H1 (cell line): Measurements from ENCODE around the gene DOK7. TPM values are rescaled to one million over a fixed set of nuclear protein-coding genes. Genes with fewer than 3 reads are reported as not detected.

Experiments used
- CTCF ChIA-PET: fragments of 300-600 bp; sonication (Branson Sonifier 250); formaldehyde crosslinking; loops from one replicate; lab custom pipeline; 2021; ENCODE audit not compliant: partially characterized antibody; lab: Charles Lee
- POLR2A ChIA-PET: fragments of 300-600 bp; sonication (Branson Sonifier 250); formaldehyde crosslinking; loops from one replicate; lab custom pipeline; 2021; ENCODE audit warnings: inconsistent platforms; ENCODE audit not compliant: partially characterized antibody; lab: Charles Lee
- DNase-seq, 2 experiments: peaks; one replicate each; pipeline versions ENCODE4 v3.0.0 to v3.0.0-alpha.2; 2010 to 2022; ENCODE audit warnings: low spot score in 2 of 2, low read depth in 1 of 2, mixed read lengths in 1 of 2
- FAIRE-seq: peaks from 2 replicates; lab custom pipeline; 2011; peaks lifted over from hg19 to GRCh38; lab: Jason Lieb, UNC
- H2AFZ ChIP-seq: 2 replicates; pipeline ENCODE4 v1.8.1; 2012; ENCODE audit warnings: low read length, inconsistent platforms
- H2AK5ac ChIP-seq: 2 replicates; pipeline ENCODE4 v1.6.1; 2013; ENCODE audit warnings: low read depth, low read length
- H2BK120ac ChIP-seq: replicated peaks from 2 replicates; pipeline ENCODE3; 2013; ENCODE audit warnings: low read depth, low read length, inconsistent platforms
- H2BK12ac ChIP-seq: 2 replicates; pipeline ENCODE4 v1.6.1; 2013; ENCODE audit warnings: low read depth, low read length
- H2BK15ac ChIP-seq: 2 replicates; pipeline ENCODE4 v1.6.1; 2013; ENCODE audit warnings: low read length
- H2BK20ac ChIP-seq: 2 replicates; pipeline ENCODE4 v1.6.1; 2013; ENCODE audit warnings: low read length
- H2BK5ac ChIP-seq: 2 replicates; pipeline ENCODE4 v1.6.1; 2013; ENCODE audit warnings: low read depth, low read length
- H3K14ac ChIP-seq: 2 replicates; pipeline ENCODE4 v1.6.1; 2013; ENCODE audit warnings: inconsistent platforms; ENCODE audit not compliant: insufficient read length
- H3K18ac ChIP-seq: 2 replicates; pipeline ENCODE4 v1.6.1; 2013; ENCODE audit warnings: low read length; ENCODE audit errors: extremely low read depth
- H3K23ac ChIP-seq: 2 replicates; pipeline ENCODE4 v1.6.1; 2013; ENCODE audit warnings: inconsistent platforms; ENCODE audit not compliant: insufficient read length
- H3K23me2 ChIP-seq: 2 replicates; pipeline ENCODE4 v1.6.1; 2013; ENCODE audit warnings: low read depth, low read length
- H3K27ac ChIP-seq: 2 replicates; pipeline ENCODE4 v1.6.1; 2011; ENCODE audit warnings: low read depth, low read length, inconsistent platforms
- H3K27me3 ChIP-seq, 4 experiments: replicated peaks in 1 of 4; 1 replicate in 1 of 4; 2 replicates in 3 of 4; pipeline versions ENCODE4 v1.6.1 to v1.8.1; 2011 to 2013; ENCODE audit warnings: low read length in 3 of 4, mild to moderate bottlenecking in 3 of 4, inconsistent platforms in 2 of 4, mixed read lengths in 2 of 4, moderate library complexity in 1 of 4; ENCODE audit not compliant: control insufficient read depth in 3 of 4, insufficient read depth in 3 of 4; ENCODE audit errors: extremely low read depth in 1 of 4
- H3K36me3 ChIP-seq, 4 experiments: 2 replicates each; pipeline versions ENCODE4 v1.6.1 to v1.8.1; 2011 to 2013; ENCODE audit warnings: mild to moderate bottlenecking in 4 of 4, low read length in 3 of 4, moderate library complexity in 2 of 4, control low read depth in 1 of 4, inconsistent platforms in 1 of 4; ENCODE audit not compliant: insufficient read depth in 4 of 4, control insufficient read depth in 2 of 4
- H3K4ac ChIP-seq: replicated peaks from 2 replicates; pipeline ENCODE3; 2013; ENCODE audit warnings: low read length, low read depth, mixed read lengths, inconsistent platforms; ENCODE audit not compliant: insufficient read length
- H3K4me1 ChIP-seq, 4 experiments: replicated peaks in 1 of 4; 1 replicate in 1 of 4; 2 replicates in 3 of 4; pipeline versions ENCODE4 v1.6.1 to v1.8.1; 2011 to 2013; ENCODE audit warnings: low read length in 3 of 4, inconsistent platforms in 2 of 4, mixed read lengths in 1 of 4; ENCODE audit not compliant: insufficient read depth in 4 of 4, control insufficient read depth in 3 of 4
- H3K4me2 ChIP-seq, 2 experiments: 2 replicates each; pipeline versions ENCODE4 v1.6.1 to v1.8.1; 2011 to 2013; ENCODE audit warnings: low read depth in 2 of 2, low read length in 2 of 2, control low read depth in 1 of 2, inconsistent platforms in 1 of 2, mild to moderate bottlenecking in 1 of 2; ENCODE audit not compliant: insufficient read depth in 1 of 2
- H3K4me3 ChIP-seq, 4 experiments: fragments of 200-600, 300-600 bp in 1 of 4; sonication (generic), shearing (Covaris generic), sonication (Bioruptor Twin) in 1 of 4; 2 replicates each; pipeline versions ENCODE4 v1.5.1 to v1.8.1; 2011 to 2016; ENCODE audit warnings: low read length in 4 of 4, low read depth in 3 of 4, control low read depth in 2 of 4, inconsistent platforms in 2 of 4, mild to moderate bottlenecking in 2 of 4, mixed read lengths in 1 of 4, moderate library complexity in 1 of 4; ENCODE audit not compliant: insufficient read depth in 2 of 4; ENCODE audit errors: extremely low read depth in 1 of 4
- H3K56ac ChIP-seq: replicated peaks from 2 replicates; pipeline ENCODE3; 2013; ENCODE audit warnings: low read depth, mild to moderate bottlenecking, mixed read lengths, low read length, inconsistent platforms; ENCODE audit not compliant: insufficient read length
- H3K79me1 ChIP-seq: 2 replicates; pipeline ENCODE4 v1.6.1; 2013; ENCODE audit warnings: low read depth, low read length, control low read depth
- H3K79me2 ChIP-seq, 2 experiments: 2 replicates each; pipeline versions ENCODE4 v1.6.1 to v1.8.1; 2012 to 2013; ENCODE audit warnings: low read length in 2 of 2, mild to moderate bottlenecking in 2 of 2, inconsistent platforms in 1 of 2; ENCODE audit not compliant: insufficient read depth in 2 of 2, control insufficient read depth in 1 of 2
- H3K9ac ChIP-seq, 4 experiments: replicated peaks in 1 of 4; 1 replicate in 1 of 4; 2 replicates in 3 of 4; pipeline versions ENCODE4 v1.6.1 to v1.8.1; 2011 to 2013; ENCODE audit warnings: low read depth in 3 of 4, low read length in 3 of 4, control low read depth in 2 of 4, mild to moderate bottlenecking in 2 of 4, moderate library complexity in 2 of 4, inconsistent platforms in 1 of 4; ENCODE audit errors: extremely low read depth in 1 of 4
- H3K9me3 ChIP-seq, 2 experiments: 2 replicates each; pipeline versions ENCODE4 v1.6.1 to v1.8.1; 2012 to 2013; ENCODE audit warnings: mild to moderate bottlenecking in 2 of 2, moderate library complexity in 2 of 2, control low read depth in 1 of 2, inconsistent platforms in 1 of 2, low read depth in 1 of 2, low read length in 1 of 2, mixed read lengths in 1 of 2; ENCODE audit not compliant: insufficient read depth in 2 of 2
- H4K20me1 ChIP-seq, 2 experiments: replicated peaks in 1 of 2; 2 replicates each; pipeline versions ENCODE3 to v1.8.1; 2011 to 2013; ENCODE audit warnings: inconsistent platforms in 2 of 2, low read length in 2 of 2, mild to moderate bottlenecking in 1 of 2; ENCODE audit not compliant: insufficient read depth in 2 of 2, control insufficient read depth in 1 of 2
- H4K5ac ChIP-seq: 2 replicates; pipeline ENCODE4 v1.6.1; 2013; ENCODE audit warnings: low read length, low read depth, mixed read lengths, inconsistent platforms; ENCODE audit not compliant: insufficient read length
- H4K8ac ChIP-seq: 2 replicates; pipeline ENCODE4 v1.8.0; 2013; ENCODE audit warnings: mild to moderate bottlenecking, moderate library complexity, low read length, inconsistent platforms; ENCODE audit not compliant: insufficient read depth; ENCODE audit errors: extremely low read depth
- H4K91ac ChIP-seq: replicated peaks from 2 replicates; pipeline ENCODE3; 2013; ENCODE audit warnings: low read length, mixed read lengths, inconsistent platforms; ENCODE audit not compliant: insufficient read length
- WGBS, 2 experiments: shearing (Covaris generic) in 1 of 2; methylation state at CpG; one replicate each; pipeline versions ENCODE4 v1.1.6 to v1.1.7; 2013 to 2015; ENCODE audit warnings: low lambda C conversion rate in 2 of 2, mixed read lengths in 2 of 2, inconsistent platforms in 1 of 2, low coverage in 1 of 2, missing lambda C conversion rate in 1 of 2; ENCODE audit not compliant: insufficient replicate concordance in 2 of 2, insufficient coverage in 1 of 2, insufficient read length in 1 of 2; ENCODE audit errors: extremely low coverage in 1 of 2, missing lambda C conversion rate in 1 of 2; 5-methylcytosine and 5-hydroxymethylcytosine counted together
- polyA plus RNA-seq, 7 experiments: library from polyadenylated mRNA; depleted of rRNA in 3 of 7; stranded (reverse) in 5 of 7; unstranded in 2 of 7; fragments of >200 nt in 5 of 7; fragments of 200-250 nt in 2 of 7; gene quantifications; 1 replicate in 5 of 7; 2 replicates in 1 of 7; 4 replicates in 1 of 7; pipeline versions ENCODE4 v1.2.1 to v1.2.3, GENCODE V29; 2011 to 2013; ENCODE audit warnings: missing spikeins in 2 of 7, mixed read lengths in 2 of 7
- total RNA-seq: library from RNA; stranded (reverse); fragmentation: NEBNext Ultra II Directional; extraction: Animal tissue kit (Norgen Biotek cat#: 25700); gene quantifications from 2 replicates; pipeline ENCODE4 v1.2.1, GENCODE V29; 2021

Gene DOK7
- total and polyA plus RNA-seq, 2 of the 8 experiments (the other 6 are each of a cell fraction or from before 2014, with no cell fraction given), result 0.32 TPM; not detected in 1

DNA sequence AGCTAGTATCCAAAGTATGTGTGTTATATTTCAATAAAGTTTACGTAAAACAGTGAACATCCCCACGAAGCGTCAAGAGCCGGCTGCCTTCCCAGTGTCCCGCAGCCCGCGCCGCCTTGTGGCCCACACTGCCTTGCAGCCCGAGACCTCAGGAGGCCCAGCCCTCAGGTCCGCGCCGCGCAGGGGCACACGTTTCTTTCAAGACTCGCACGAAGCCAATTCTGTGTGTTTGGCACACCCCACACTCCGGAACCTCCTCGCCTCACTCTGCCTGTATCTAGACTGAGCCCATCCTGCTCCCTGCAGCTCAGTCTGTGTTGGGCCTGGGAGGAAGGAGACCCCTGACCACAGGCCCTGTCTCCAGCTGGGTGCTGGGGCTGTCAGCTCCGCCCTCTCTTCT lies 63.4 kb downstream of the DOK7 start:
- Histone ChIP-seq H4K20me1 (peaks cover 31 to 66% of the 10 kb centered on the region in 2 experiments), H3K4me3 (no peak overlapping the region), H3K4me1 (peaks cover 0 to 14% (median 2%) of the 10 kb centered on the region in 4 experiments; a peak in 3 of 7 replicates), H3K4ac (no peak overlapping the region), H2BK120ac (no peak overlapping the region), H3K9me3 (no peaks in the 10 kb centered on the region), H2AFZ (no peak overlapping the region), H3K56ac (no peak overlapping the region), H2BK15ac (no peak overlapping the region), H3K14ac (no peak overlapping the region), H3K23ac (no peak overlapping the region), H2AK5ac (no peak overlapping the region), H4K5ac (no peak overlapping the region), H3K79me1 (peaks cover 23% of the 10 kb centered on the region), H3K79me2 (peaks cover 0 to 33% of the 10 kb centered on the region in 2 experiments; a peak in 1 of 4 replicates), H3K36me3 (peaks cover 6 to 23% (median 18%) of the 10 kb centered on the region in 4 experiments; a peak in 6 of 8 replicates), H3K9ac (no peak overlapping the region), H2BK20ac (no peak overlapping the region), H4K91ac (no peak overlapping the region), H3K27ac (no peak overlapping the region), H3K18ac (no peak overlapping the region), H2BK12ac (no peak overlapping the region), H4K8ac (peak overlapping the region; percentile 76; the same call in 1 of the 2 replicates), H3K23me2 (peaks cover under 1% of the 10 kb centered on the region), H3K27me3 (peaks cover 0 to 5% (median 2%) of the 10 kb centered on the region in 4 experiments; a peak in 3 of 7 replicates), H3K4me2 (no peak overlapping the region), H2BK5ac (no peak overlapping the region)
- POLR2A ChIA-PET, result interaction anchor here (1.0 kb wide), 1 partner anchor 11 kb away, joined by 4 read pairs; no protein-coding TSS in a partner anchor
- FAIRE-seq (no peak), DNase-seq (no peak)
- 91% methylated on average over 19 of the region's 19 CpGs; no CpG with 5 or more reads in 1 of the 2 experiments for WGBS, 2 experiments
- CTCF ChIA-PET, result interaction anchor here (1.3 to 5.3 kb wide), 4 partner anchors 13 to 180 kb away, joined by 3 to 43 read pairs (median 6); no protein-coding TSS in a partner anchor
